CD4-positive, alpha-beta T cell (primary cell): ENCODE measurements around the gene PDK2. TPM values are rescaled to one million over a fixed set of nuclear protein-coding genes. Genes with fewer than 3 reads are reported as not detected.

Experiments used
- ATAC-seq: fragments of 200-7000 bp; cut with Tn5 transposase; one replicate; pipeline ENCODE4 v1.10.0; 2022; ENCODE audit warnings: mild to moderate bottlenecking; ENCODE audit not compliant: poor library complexity
- CTCF ChIA-PET: fragments of 350-600 bp; sonication (Branson Sonifier 250); formaldehyde crosslinking; loops from one replicate; lab custom pipeline; 2021; ENCODE audit warnings: antibody characterized with exemption, inconsistent platforms; lab: Charles Lee
- POLR2A ChIA-PET: fragments of 350-600 bp; sonication (Branson Sonifier 250); formaldehyde crosslinking; loops from one replicate; lab custom pipeline; 2021; ENCODE audit warnings: antibody characterized with exemption, inconsistent platforms; lab: Charles Lee
- DNase-seq, 14 experiments: peaks; one replicate each; pipeline ENCODE4 v3.0.0-alpha.2; 2013 to 2020; ENCODE audit warnings: mixed read lengths in 2 of 14
- H3K27ac ChIP-seq, 2 donors: one replicate each; pipeline versions ENCODE4 v1.5.1 to v1.7.0; 2013; ENCODE audit warnings: low read length in 2 of 2, low read depth in 1 of 2, mild to moderate bottlenecking in 1 of 2
- H3K27me3 ChIP-seq, 2 experiments: 1 replicate in 1 of 2; 2 replicates in 1 of 2; pipeline versions ENCODE4 v1.6.1 to v1.7.0; 2013; ENCODE audit warnings: low read length in 2 of 2, control low read depth in 1 of 2, mild to moderate bottlenecking in 1 of 2, moderate library complexity in 1 of 2; ENCODE audit not compliant: insufficient read depth in 2 of 2, control insufficient read depth in 1 of 2
- H3K36me3 ChIP-seq: one replicate; pipeline ENCODE4 v1.6.1; 2013; ENCODE audit warnings: low read length, control low read depth; ENCODE audit not compliant: insufficient read depth
- H3K4me1 ChIP-seq: one replicate; pipeline ENCODE4 v1.6.1; 2013; ENCODE audit warnings: low read length, control low read depth; ENCODE audit not compliant: insufficient read depth
- H3K4me3 ChIP-seq: one replicate; pipeline ENCODE4 v1.5.1; 2013; ENCODE audit warnings: mild to moderate bottlenecking, low read length, moderate library complexity
- H3K9me3 ChIP-seq, 2 experiments: 1 replicate in 1 of 2; 2 replicates in 1 of 2; pipeline versions ENCODE4 v1.6.1 to v1.7.0; 2013; ENCODE audit warnings: low read length in 2 of 2, mild to moderate bottlenecking in 2 of 2, control low read depth in 1 of 2, moderate library complexity in 1 of 2; ENCODE audit not compliant: control insufficient read depth in 1 of 2, insufficient read depth in 1 of 2
- H3K27ac Mint-ChIP-seq: one replicate; pipeline ENCODE4 v1.8.0; 2020; ENCODE audit warnings: mixed read lengths
- H3K27me3 Mint-ChIP-seq: one replicate; pipeline ENCODE4 v1.8.0; 2021; ENCODE audit warnings: mixed read lengths
- H3K36me3 Mint-ChIP-seq: one replicate; pipeline ENCODE4 v1.8.0; 2021; ENCODE audit warnings: low read depth, mixed read lengths
- H3K4me1 Mint-ChIP-seq: one replicate; pipeline ENCODE4 v1.8.0; 2021; ENCODE audit warnings: low read depth, mixed read lengths
- H3K4me3 Mint-ChIP-seq: one replicate; pipeline ENCODE4 v1.8.0; 2020; ENCODE audit warnings: mild to moderate bottlenecking, mixed read lengths
- H3K9me3 Mint-ChIP-seq: one replicate; pipeline ENCODE4 v1.8.0; 2020; ENCODE audit warnings: mixed read lengths
- CTCF ChIP-seq: fragments of 200-600 bp; IDR thresholded peaks from one replicate; pipeline ENCODE4 v1.8.0; 2022; ENCODE audit warnings: antibody characterized with exemption, mild to moderate bottlenecking
- intact Hi-C, 2 experiments: fragments of 100-400 bp; cut with DNase I in 1 of 2; cut with micrococcal nuclease in 1 of 2; formaldehyde crosslinking; loops; one replicate each; pipeline versions ENCODE4 v1.15.1 to v1.9.0; 2023 to 2025; cut with DNase I, micrococcal nuclease
- total RNA-seq, 174 experiments: library from RNA in 2 of 174; stranded (reverse) in 2 of 174; gene quantifications; one replicate each; pipeline ENCODE4 v1.2.3 and lab custom pipeline; 2021 to 2026

Gene PDK2
- total RNA-seq, 2 experiments from 2014 or later, result 8.7 to 10.1 TPM

- Histone ChIP-seq H3K27ac (no peak overlapping the region), H3K4me3 (no peak overlapping the region), H3K9me3 (no peaks in the 10 kb centered on the region), H3K4me1 (peaks cover 25% of the 10 kb centered on the region), H3K27me3 (no peaks in the 10 kb centered on the region), H3K36me3 (peaks cover 26% of the 10 kb centered on the region)
- H3K36me3 Mint-ChIP-seq, result peaks cover 39% of the 10 kb centered on the region
- ChIA-PET POLR2A (no interaction called here), CTCF (interaction anchor here (1.4 to 2.6 kb wide), 2 partner anchors 10 to 73 kb away, joined by 3 to 12 read pairs; no protein-coding TSS in a partner anchor)
- no peaks in the 10 kb centered on the region for H3K27me3 Mint-ChIP-seq
- H3K27ac Mint-ChIP-seq, result no peak overlapping the region
- peak overlapping the region; percentile 96 for H3K4me3 Mint-ChIP-seq
- intact Hi-C loops, result loop anchor here in 1 of 2 experiments (5.0 to 10.0 kb wide), 3 partner anchors 56 to 392 kb away; partner anchors contain the start of genes PPP1R9B and SLC35B1
- ATAC-seq, result no peak
- peaks cover 43% of the 10 kb centered on the region for H3K4me1 Mint-ChIP-seq
- no peaks in the 10 kb centered on the region for H3K9me3 Mint-ChIP-seq
- no peak for DNase-seq
- no peak for TF ChIP-seq CTCF
Observed at GRCh38 chr17:50096758-50097157, 1.6 kb downstream of the PDK2 start.

- no peak for DNase-seq
- peak overlapping the region; percentile 34 for H3K4me3 Mint-ChIP-seq
- no peak overlapping the region for H3K4me3 ChIP-seq
- no peaks in the 10 kb centered on the region for H3K27me3 ChIP-seq
- H3K9me3 ChIP-seq, result no peaks in the 10 kb centered on the region
- peaks cover 43% of the 10 kb centered on the region for H3K4me1 Mint-ChIP-seq
- no peak for ATAC-seq
- POLR2A ChIA-PET, result no interaction called here
- H3K36me3 ChIP-seq, result peaks cover 26% of the 10 kb centered on the region
- no peaks in the 10 kb centered on the region for H3K27me3 Mint-ChIP-seq
- peak overlapping the region; percentile 27 for H3K27ac Mint-ChIP-seq
- intact Hi-C loops, result loop anchor here in 1 of 2 experiments (5.0 to 10.0 kb wide), 3 partner anchors 55 to 393 kb away; partner anchors contain the start of genes PPP1R9B and SLC35B1
- peaks cover 25% of the 10 kb centered on the region for H3K4me1 ChIP-seq
- H3K9me3 Mint-ChIP-seq, result no peaks in the 10 kb centered on the region
- CTCF ChIA-PET, result interaction anchor here (1.5 to 2.6 kb wide), 2 partner anchors 10 to 20 kb away, joined by 5 to 12 read pairs; no protein-coding TSS in a partner anchor
- H3K27ac ChIP-seq, result no peak overlapping the region
- peaks cover 39% of the 10 kb centered on the region for H3K36me3 Mint-ChIP-seq
- no peak for TF ChIP-seq CTCF
Observed at GRCh38 chr17:50097455-50097854, 2.3 kb downstream of the PDK2 start.

GRCh38 chr17:50097926-50098325 lies 2.8 kb downstream of the PDK2 start:
- H3K4me1 Mint-ChIP-seq, result peaks cover 43% of the 10 kb centered on the region
- Histone ChIP-seq H3K36me3 (peaks cover 26% of the 10 kb centered on the region), H3K9me3 (no peaks in the 10 kb centered on the region), H3K27me3 (no peaks in the 10 kb centered on the region), H3K27ac (no peak overlapping the region), H3K4me3 (no peak overlapping the region), H3K4me1 (peaks cover 25% of the 10 kb centered on the region)
- POLR2A ChIA-PET, result no interaction called here
- intact Hi-C loops, result loop anchor here in 1 of 2 experiments (5.0 to 10.0 kb wide), 3 partner anchors 54 to 393 kb away; partner anchors contain the start of genes PPP1R9B and SLC35B1
- ATAC-seq, result no peak
- H3K9me3 Mint-ChIP-seq, result no peaks in the 10 kb centered on the region
- TF ChIP-seq CTCF, result no peak
- CTCF ChIA-PET, result interaction anchor here (1.1 to 2.6 kb wide), 3 partner anchors 11 to 71 kb away, joined by 4 to 12 read pairs (median 5); no protein-coding TSS in a partner anchor
- H3K4me3 Mint-ChIP-seq, result no peak overlapping the region
- H3K27ac Mint-ChIP-seq, result no peak overlapping the region
- peaks cover 39% of the 10 kb centered on the region for H3K36me3 Mint-ChIP-seq
- no peak for DNase-seq
- H3K27me3 Mint-ChIP-seq, result no peaks in the 10 kb centered on the region
